Sigmoid colon (tissue), 7 donors: ENCODE results near the gene IFT80. TPM values are rescaled to one million over a fixed set of nuclear protein-coding genes. Genes with fewer than 3 reads are reported as not detected.

Source experiments
- DNase-seq: peaks from one replicate; pipeline ENCODE4 v3.0.0-alpha.2; 2019
- H3K27ac ChIP-seq, 4 donors: fragments of 200-600 bp; sonication (generic); one replicate each; pipeline ENCODE4 v1.5.1; 2016 to 2019; ENCODE audit warnings: mild to moderate bottlenecking in 1 of 4
- H3K27me3 ChIP-seq, 3 donors: fragments of 200-600 bp; sonication (generic); one replicate each; pipeline ENCODE4 v1.5.1; 2019; ENCODE audit warnings: mild to moderate bottlenecking in 1 of 3
- H3K36me3 ChIP-seq, 4 donors: fragments of 200-600 bp; sonication (generic); one replicate each; pipeline ENCODE4 v1.5.1; 2016 to 2019
- H3K4me1 ChIP-seq, 4 donors: fragments of 200-600 bp; sonication (generic); one replicate each; pipeline ENCODE4 v1.5.1; 2017 to 2019
- H3K4me3 ChIP-seq, 4 donors: fragments of 200-600 bp; sonication (generic); one replicate each; pipeline ENCODE4 v1.5.1; 2017 to 2019; ENCODE audit warnings: mild to moderate bottlenecking in 2 of 4, moderate library complexity in 1 of 4
- H3K9me3 ChIP-seq, 4 donors: fragments of 200-600 bp in 3 of 4; sonication (generic) in 3 of 4; one replicate each; pipeline versions ENCODE4 v1.5.1 to v1.6.1; 2013 to 2019
- EP300 ChIP-seq, 4 donors: sonication (generic); formaldehyde crosslinking; IDR thresholded peaks; one replicate each; pipeline ENCODE4 v1.6.1; 2017; ENCODE audit warnings: antibody characterized with exemption in 4 of 4
- POLR2A ChIP-seq, 2 donors: fragments of 450-650 bp; IDR thresholded peaks; one replicate each; pipeline ENCODE4 v1.6.1; 2016; ENCODE audit warnings: antibody characterized with exemption in 2 of 2, mild to moderate bottlenecking in 2 of 2, moderate library complexity in 2 of 2
- POLR2AphosphoS5 ChIP-seq, 4 donors: sonication (generic); formaldehyde crosslinking; IDR thresholded peaks; one replicate each; pipeline ENCODE4 v1.6.1; 2017; ENCODE audit warnings: antibody characterized with exemption in 4 of 4
- WGBS, 2 donors: extraction: QIAGEN DNeasy Blood & Tissue Kit; methylation state at CpG; one replicate each; pipeline ENCODE4 v1.1.7; 2013; 5-methylcytosine and 5-hydroxymethylcytosine counted together
- intact Hi-C: fragments of 100-400 bp; cut with DNase I; formaldehyde crosslinking; loops from one replicate; pipeline ENCODE4 v1.15.1; 2023
- polyA plus RNA-seq, 3 donors: library from polyadenylated mRNA; stranded (reverse); fragments of 200-250 nt; gene quantifications; one replicate each; pipeline ENCODE4 v1.2.3, GENCODE V29; 2013
- total RNA-seq, 4 donors: library from RNA; depleted of rRNA; stranded (reverse); fragments of >200 nt; gene quantifications; one replicate each; pipeline ENCODE4 v1.1.0, GENCODE V29; 2016
- TF ChIP-seq, protein P1 (sequence below), 4 experiments: fragments of 450-650 bp in 3 of 4; fragments of 200-600 bp in 1 of 4; IDR thresholded peaks; one replicate each; pipeline ENCODE4 v1.5.1; 2016 to 2019; ENCODE audit warnings: antibody characterized with exemption in 4 of 4, mild to moderate bottlenecking in 3 of 4, moderate library complexity in 2 of 4
- donor health status: healthy with polysubstance abuse.
- donor health status: Bipolar disorder and iron deficiency.
- donor health status: healthy.

IFT80 gene
- total and polyA plus RNA-seq, 7 donors = 5.8 to 22.8 (median 15.0) TPM

DNA sequence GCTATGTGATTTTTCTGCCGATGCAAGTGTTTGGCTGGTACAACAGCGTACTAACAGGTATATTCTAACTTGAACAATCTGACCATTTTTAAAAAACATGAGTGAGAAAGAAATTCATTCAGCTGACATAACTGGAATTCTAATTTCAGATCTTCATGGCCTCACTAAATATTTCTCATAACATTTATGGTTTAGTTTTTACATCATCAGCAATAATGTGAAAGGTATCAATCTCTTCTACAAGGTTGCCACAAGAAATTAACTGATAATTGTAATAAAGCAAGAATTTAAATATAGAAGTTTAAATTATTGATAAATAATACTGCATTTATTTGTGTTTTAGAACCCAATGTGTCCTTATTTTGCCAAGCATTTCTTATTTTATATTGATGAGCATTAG lies 179.0 kb downstream of the IFT80 start:
- Histone ChIP-seq H3K36me3 (no peaks in the 10 kb centered on the region), H3K4me1 (peaks cover 0 to 30% (median 27%) of the 10 kb centered on the region in 4 donors), H3K27me3 (no peaks in the 10 kb centered on the region), H3K4me3 (no peak overlapping the region), H3K27ac (peak overlapping the region in 1 of 4 donors; percentile 82), H3K9me3 (no peaks in the 10 kb centered on the region)
- WGBS, 2 donors = 97 to 98% methylated on average over 2 of the region's 2 CpGs
- TF ChIP-seq EP300 (IDR thresholded peaks at IDR 0.05) (no peak), POLR2AphosphoS5 (IDR thresholded peaks at IDR 0.05) (no peak), POLR2A (IDR thresholded peaks at IDR 0.05) (no peak)
- TF ChIP-seq, protein P1, sequence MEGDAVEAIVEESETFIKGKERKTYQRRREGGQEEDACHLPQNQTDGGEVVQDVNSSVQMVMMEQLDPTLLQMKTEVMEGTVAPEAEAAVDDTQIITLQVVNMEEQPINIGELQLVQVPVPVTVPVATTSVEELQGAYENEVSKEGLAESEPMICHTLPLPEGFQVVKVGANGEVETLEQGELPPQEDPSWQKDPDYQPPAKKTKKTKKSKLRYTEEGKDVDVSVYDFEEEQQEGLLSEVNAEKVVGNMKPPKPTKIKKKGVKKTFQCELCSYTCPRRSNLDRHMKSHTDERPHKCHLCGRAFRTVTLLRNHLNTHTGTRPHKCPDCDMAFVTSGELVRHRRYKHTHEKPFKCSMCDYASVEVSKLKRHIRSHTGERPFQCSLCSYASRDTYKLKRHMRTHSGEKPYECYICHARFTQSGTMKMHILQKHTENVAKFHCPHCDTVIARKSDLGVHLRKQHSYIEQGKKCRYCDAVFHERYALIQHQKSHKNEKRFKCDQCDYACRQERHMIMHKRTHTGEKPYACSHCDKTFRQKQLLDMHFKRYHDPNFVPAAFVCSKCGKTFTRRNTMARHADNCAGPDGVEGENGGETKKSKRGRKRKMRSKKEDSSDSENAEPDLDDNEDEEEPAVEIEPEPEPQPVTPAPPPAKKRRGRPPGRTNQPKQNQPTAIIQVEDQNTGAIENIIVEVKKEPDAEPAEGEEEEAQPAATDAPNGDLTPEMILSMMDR (IDR thresholded peaks at IDR 0.05) = no peak
- intact Hi-C loops = loop anchor here (2.0 kb wide), 1 partner anchor 39 kb away; no protein-coding TSS in a partner anchor
- no peak for DNase-seq

DNA sequence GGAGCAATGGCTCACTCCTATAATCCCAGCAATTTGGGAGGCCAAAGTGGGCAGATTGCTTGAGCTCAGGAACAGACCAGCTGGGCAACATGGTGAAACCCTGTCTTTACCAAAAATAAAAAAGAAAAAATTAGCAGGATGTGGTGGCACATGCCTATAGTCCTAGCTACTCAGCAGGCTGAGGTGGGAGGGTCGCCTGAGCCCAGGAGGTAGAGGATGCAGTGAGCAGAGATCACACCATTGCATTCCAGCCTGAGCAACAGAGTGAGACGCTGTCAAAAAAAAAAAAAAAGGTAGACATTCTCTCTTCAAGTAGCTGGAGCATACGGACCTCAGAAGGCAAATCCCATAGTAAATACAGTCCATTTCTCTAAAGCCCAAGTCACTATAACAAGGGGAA lies 180.9 kb downstream of the IFT80 start:
- no peaks in the 10 kb centered on the region for H3K9me3 ChIP-seq
- TF ChIP-seq POLR2AphosphoS5 (IDR thresholded peaks at IDR 0.05) (no peak), POLR2A (IDR thresholded peaks at IDR 0.05) (no peak), EP300 (IDR thresholded peaks at IDR 0.05) (no peak)
- TF ChIP-seq, protein P1 (IDR thresholded peaks at IDR 0.05) = no peak
- 69 to 91% methylated on average over 3 of the region's 3 CpGs for WGBS, 2 donors
- H3K4me1 ChIP-seq = peaks cover 0 to 26% (median 16%) of the 10 kb centered on the region in 4 donors
- intact Hi-C loops = no loop called here
- H3K27ac ChIP-seq = no peak overlapping the region
- H3K36me3 ChIP-seq = no peaks in the 10 kb centered on the region
- no peak for DNase-seq
- no peak overlapping the region for H3K4me3 ChIP-seq
- H3K27me3 ChIP-seq = no peaks in the 10 kb centered on the region

- Histone ChIP-seq H3K27me3 (no peaks in the 10 kb centered on the region), H3K27ac (no peak overlapping the region), H3K9me3 (no peaks in the 10 kb centered on the region), H3K4me3 (no peak overlapping the region), H3K36me3 (no peaks in the 10 kb centered on the region), H3K4me1 (peaks cover 0 to 26% (median 16%) of the 10 kb centered on the region in 4 donors)
- 79 to 86% methylated on average over 4 of the region's 4 CpGs for WGBS, 2 donors
- no peak for DNase-seq
- TF ChIP-seq POLR2A (IDR thresholded peaks at IDR 0.05) (no peak), EP300 (IDR thresholded peaks at IDR 0.05) (no peak), POLR2AphosphoS5 (IDR thresholded peaks at IDR 0.05) (no peak)
- TF ChIP-seq, protein P1 (IDR thresholded peaks at IDR 0.05) = no peak
- intact Hi-C loops = no loop called here
Measured at GRCh38 chr3:160217675-160218074, 181.3 kb downstream of the IFT80 start.

DNA sequence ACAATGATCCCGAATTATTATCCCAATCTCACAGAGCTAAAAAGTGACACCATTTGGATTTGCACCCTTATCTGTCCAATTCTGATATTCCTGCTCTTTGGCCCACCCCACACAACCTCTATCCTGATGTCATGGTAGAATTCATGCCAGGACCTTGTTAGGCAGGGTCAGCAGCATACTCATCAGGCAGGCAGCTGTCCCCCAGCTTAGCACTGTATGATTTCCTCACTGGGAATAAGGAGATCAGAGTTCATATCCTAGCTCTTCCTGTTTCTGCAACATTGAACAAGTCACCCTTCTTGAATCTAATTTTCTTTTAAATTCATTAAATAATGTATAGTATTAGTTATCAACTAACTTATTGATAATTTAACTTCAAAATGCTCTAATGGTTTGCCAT lies 185.8 kb downstream of the IFT80 start:
- TF ChIP-seq POLR2AphosphoS5 (IDR thresholded peaks at IDR 0.05) = no peak
- intact Hi-C loops = no loop called here
- H3K36me3 ChIP-seq = no peaks in the 10 kb centered on the region
- no peak overlapping the region for H3K4me3 ChIP-seq
- WGBS, 2 donors = 91 to 94% methylated on average over 1 of the region's 1 CpG
- H3K27me3 ChIP-seq = no peaks in the 10 kb centered on the region
- no peaks in the 10 kb centered on the region for H3K4me1 ChIP-seq
- no peaks in the 10 kb centered on the region for H3K9me3 ChIP-seq
- H3K27ac ChIP-seq = no peak overlapping the region
- DNase-seq = no peak

- Histone ChIP-seq H3K9me3 (no peaks in the 10 kb centered on the region), H3K27ac (no peak overlapping the region), H3K27me3 (no peaks in the 10 kb centered on the region), H3K4me3 (no peak overlapping the region), H3K4me1 (peaks cover 0 to 2% (median 0%) of the 10 kb centered on the region in 4 donors), H3K36me3 (no peaks in the 10 kb centered on the region)
- DNase-seq = no peak
- TF ChIP-seq POLR2AphosphoS5 (IDR thresholded peaks at IDR 0.05) (no peak), POLR2A (IDR thresholded peaks at IDR 0.05) (no peak), EP300 (IDR thresholded peaks at IDR 0.05) (no peak)
- TF ChIP-seq, protein P1 (IDR thresholded peaks at IDR 0.05) = no peak
- 53 to 83% methylated on average over 1 of the region's 1 CpG for WGBS, 2 donors
- intact Hi-C loops = no loop called here
Measured at GRCh38 chr3:160210799-160211221, 188.2 kb downstream of the IFT80 start.
